HEK293 (cell line): ENCODE measurements around the gene UFL1.
A peak's percentile ranks its signal among the peaks of the same experiment; 100 is the strongest.

ENCODE experiments used
- CTCF ChIA-PET: fragments of 350-600 bp; formaldehyde crosslinking; extraction: SDS; loops from one replicate; lab custom pipeline; 2021; ENCODE audit warnings: antibody characterized with exemption; lab: Yijun Ruan, JAX
- POLR2A ChIA-PET: fragments of 300-600 bp; formaldehyde crosslinking; extraction: SDS; loops from one replicate; lab custom pipeline; 2020; ENCODE audit warnings: antibody characterized with exemption, inconsistent platforms; lab: Yijun Ruan, JAX
- H3K27ac ChIP-seq: fragments of 200-500 bp; sonication (Bioruptor generic); 2 replicates; pipeline ENCODE4 v1.5.1; 2014; ENCODE audit warnings: low read depth, low read length, control low read depth, inconsistent platforms; ENCODE audit errors: extremely low read depth
- H3K36me3 ChIP-seq, 2 experiments: fragments of 200-500 bp in 1 of 2; sonication (Bioruptor generic) in 1 of 2; 1 replicate in 1 of 2; 2 replicates in 1 of 2; pipeline ENCODE4 v1.5.1; 2014 to 2017; ENCODE audit warnings: inconsistent platforms in 2 of 2, low read length in 2 of 2; ENCODE audit not compliant: control insufficient read depth in 2 of 2, insufficient read depth in 1 of 2
- H3K4me1 ChIP-seq: fragments of 200-500 bp; sonication (Bioruptor generic); 2 replicates; pipeline ENCODE4 v1.5.1; 2014; ENCODE audit warnings: mild to moderate bottlenecking, low read length, inconsistent platforms; ENCODE audit not compliant: control insufficient read depth, insufficient read depth
- H3K4me3 ChIP-seq: 2 replicates; pipeline ENCODE4 v1.5.1; 2011; ENCODE audit warnings: low read depth, mild to moderate bottlenecking, control low read depth, low read length, moderate library complexity
- H3K9me3 ChIP-seq: fragments of 200-500 bp; sonication (Bioruptor generic); 2 replicates; pipeline ENCODE4 v1.5.1; 2014; ENCODE audit warnings: low read depth, low read length, inconsistent platforms; ENCODE audit not compliant: control insufficient read depth, insufficient read depth
- BCL11B ChIP-seq: fragments of 450-650 bp; formaldehyde crosslinking; IDR thresholded peaks from 2 replicates; pipeline ENCODE4 v1.5.1; 2016; ENCODE audit warnings: low read depth, missing biosample characterization, missing genetic modification characterization
- GLIS2 ChIP-seq: fragments of 450-650 bp; formaldehyde crosslinking; IDR thresholded peaks from 2 replicates; pipeline ENCODE4 v1.5.1; 2016; ENCODE audit warnings: missing biosample characterization, missing genetic modification characterization
- HOXA7 ChIP-seq: sonication (generic); formaldehyde crosslinking; IDR thresholded peaks from 2 replicates; pipeline ENCODE4 v1.8.1; 2022; ENCODE audit warnings: missing genetic modification reagents, borderline replicate concordance
- HOXD13 ChIP-seq: sonication (generic); formaldehyde crosslinking; IDR thresholded peaks from 2 replicates; pipeline ENCODE4 v1.8.0; 2022; ENCODE audit warnings: missing genetic modification reagents, borderline replicate concordance
- SETDB1 ChIP-seq: IDR thresholded peaks from one replicate; pipeline ENCODE4 v1.6.1; 2017; ENCODE audit warnings: mild to moderate bottlenecking, low read length, moderate library complexity, mixed read lengths; ENCODE audit not compliant: insufficient read length
- SP2 ChIP-seq: fragments of 450-650 bp; formaldehyde crosslinking; IDR thresholded peaks from 2 replicates; pipeline ENCODE4 v1.5.1; 2016; ENCODE audit warnings: missing biosample characterization, missing genetic modification characterization
- SP7 ChIP-seq: fragments of 450-650 bp; formaldehyde crosslinking; IDR thresholded peaks from 2 replicates; pipeline ENCODE4 v1.5.1; 2016; ENCODE audit warnings: missing biosample characterization, missing genetic modification characterization
- TRIM28 ChIP-seq: IDR thresholded peaks from 2 replicates; pipeline ENCODE4 v1.6.1; 2011; ENCODE audit warnings: low read length, control low read depth, borderline replicate concordance
- YY1 ChIP-seq: fragments of 450-650 bp; formaldehyde crosslinking; IDR thresholded peaks from 2 replicates; pipeline ENCODE4 v1.5.1; 2018; ENCODE audit warnings: missing biosample characterization, missing genetic modification characterization
- ZBTB20 ChIP-seq: fragments of 450-650 bp; formaldehyde crosslinking; IDR thresholded peaks from 2 replicates; pipeline ENCODE4 v1.5.1; 2016; ENCODE audit warnings: missing biosample characterization, missing genetic modification characterization
- ZFP41 ChIP-seq: fragments of 450-650 bp; formaldehyde crosslinking; IDR thresholded peaks from 2 replicates; pipeline ENCODE4 v1.5.1; 2016; ENCODE audit warnings: missing biosample characterization, missing genetic modification characterization, borderline replicate concordance
- ZNF132 ChIP-seq: fragments of 450-650 bp; formaldehyde crosslinking; IDR thresholded peaks from 2 replicates; pipeline ENCODE4 v1.5.1; 2017; ENCODE audit warnings: missing biosample characterization, missing genetic modification characterization, borderline replicate concordance
- ZNF155 ChIP-seq: fragments of 450-650 bp; formaldehyde crosslinking; IDR thresholded peaks from 2 replicates; pipeline ENCODE4 v1.5.1; 2016; ENCODE audit warnings: missing biosample characterization, missing genetic modification characterization
- ZNF341 ChIP-seq: fragments of 450-650 bp; formaldehyde crosslinking; IDR thresholded peaks from 2 replicates; pipeline ENCODE4; 2016; ENCODE audit warnings: low read depth, missing biosample characterization, missing genetic modification characterization
- ZNF391 ChIP-seq: fragments of 450-650 bp; formaldehyde crosslinking; IDR thresholded peaks from 2 replicates; pipeline ENCODE4 v1.5.1; 2016; ENCODE audit warnings: low read depth, missing biosample characterization, missing genetic modification characterization, borderline replicate concordance
- ZNF404 ChIP-seq: fragments of 450-650 bp; formaldehyde crosslinking; IDR thresholded peaks from 2 replicates; pipeline ENCODE4 v1.5.1; 2017; ENCODE audit warnings: missing biosample characterization, missing genetic modification characterization
- ZNF510 ChIP-seq: fragments of 450-650 bp; formaldehyde crosslinking; IDR thresholded peaks from 2 replicates; pipeline ENCODE4 v1.5.1; 2018; ENCODE audit warnings: mild to moderate bottlenecking, missing genetic modification characterization, missing biosample characterization; ENCODE audit not compliant: insufficient replicate concordance
- ZNF747 ChIP-seq: fragments of 450-650 bp; formaldehyde crosslinking; IDR thresholded peaks from 2 replicates; pipeline ENCODE4 v1.5.1; 2016; ENCODE audit warnings: missing biosample characterization, missing genetic modification characterization
- TF ChIP-seq, protein P1 (sequence below): fragments of 450-650 bp; formaldehyde crosslinking; IDR thresholded peaks from 2 replicates; pipeline ENCODE4 v1.5.1; 2017; ENCODE audit warnings: missing biosample characterization, missing genetic modification characterization
- TF ChIP-seq, protein P2 (sequence below): fragments of 450-650 bp; IDR thresholded peaks from 2 replicates; pipeline ENCODE4 v1.5.1; 2018; ENCODE audit warnings: missing biosample characterization, mild to moderate bottlenecking, missing genetic modification characterization
- TF ChIP-seq, protein P3 (sequence below): fragments of 450-650 bp; formaldehyde crosslinking; IDR thresholded peaks from 2 replicates; pipeline ENCODE4 v1.5.1; 2016; ENCODE audit warnings: missing biosample characterization, missing genetic modification characterization
- TF ChIP-seq, protein P4 (sequence below): fragments of 450-650 bp; formaldehyde crosslinking; IDR thresholded peaks from 2 replicates; pipeline ENCODE4 v1.5.1; 2016; ENCODE audit warnings: missing biosample characterization, missing genetic modification characterization
- TF ChIP-seq, protein P5 (sequence below): fragments of 450-650 bp; formaldehyde crosslinking; IDR thresholded peaks from 2 replicates; pipeline ENCODE4 v1.5.1; 2017; ENCODE audit warnings: missing biosample characterization, missing genetic modification characterization

UFL1 gene

DNA sequence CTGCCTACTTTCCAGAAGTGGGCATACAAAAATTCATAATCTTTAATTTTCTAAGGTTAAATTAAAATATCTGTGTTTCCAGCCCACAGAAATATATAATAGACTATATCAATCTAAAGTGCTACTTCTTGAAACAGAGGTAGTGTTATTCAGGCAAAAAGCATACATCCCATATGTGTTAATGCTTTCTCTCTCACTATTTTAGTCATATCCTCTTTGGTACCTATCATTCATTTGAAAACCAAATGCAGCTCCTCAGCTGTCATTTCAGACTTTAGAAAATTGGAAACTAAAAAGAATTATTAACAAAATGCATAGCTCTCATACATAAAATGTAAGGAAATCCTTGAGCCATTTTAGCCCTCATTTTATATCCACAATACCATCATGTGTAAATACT, 42.2 kb downstream of the UFL1 start (continued):
- TF ChIP-seq BCL11B (tag by site-specific recombination) (no peak), ZNF341 (no peak)

DNA sequence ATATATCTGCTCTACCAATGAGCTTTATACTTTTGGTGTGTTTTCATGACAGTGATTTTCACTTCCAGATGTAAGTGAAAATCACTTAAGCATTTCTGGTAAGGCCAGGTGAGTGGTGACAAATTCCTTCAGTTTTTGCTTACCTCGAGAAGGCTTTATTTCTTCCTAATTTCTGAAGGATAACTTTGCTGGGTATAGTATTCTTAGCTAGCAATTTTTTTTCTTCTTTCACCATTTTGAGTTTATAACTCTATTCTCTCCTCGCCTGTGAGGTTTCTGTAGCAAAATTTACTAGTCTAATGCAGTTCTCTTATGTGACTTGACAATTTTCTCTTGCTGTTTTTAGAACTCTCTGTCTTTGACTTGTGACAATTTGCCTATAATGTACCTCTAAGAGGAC, 48.4 kb downstream of the UFL1 start:
- ChIA-PET CTCF (interaction anchor here (0.6 kb wide), 1 partner anchor 23 kb away, joined by 4 read pairs; no protein-coding TSS in a partner anchor), POLR2A (no interaction called here)
- TF ChIP-seq ZNF747 (tag by site-specific recombination) (no peak), ZNF510 (tag by site-specific recombination) (peak; percentile 62), YY1 (tag by site-specific recombination) (no peak), SETDB1 (peak; percentile 87), ZNF404 (tag by site-specific recombination) (no peak), ZNF391 (tag by site-specific recombination) (no peak), TRIM28 (0 out of 2 replicates have a peak, but pooled peaks have one; percentile 31), HOXA7 (CRISPR knock-in tag) (no peak), ZNF155 (tag by site-specific recombination) (no peak), SP7 (tag by site-specific recombination) (no peak), ZBTB20 (tag by site-specific recombination) (no peak)
- TF ChIP-seq, protein P1, sequence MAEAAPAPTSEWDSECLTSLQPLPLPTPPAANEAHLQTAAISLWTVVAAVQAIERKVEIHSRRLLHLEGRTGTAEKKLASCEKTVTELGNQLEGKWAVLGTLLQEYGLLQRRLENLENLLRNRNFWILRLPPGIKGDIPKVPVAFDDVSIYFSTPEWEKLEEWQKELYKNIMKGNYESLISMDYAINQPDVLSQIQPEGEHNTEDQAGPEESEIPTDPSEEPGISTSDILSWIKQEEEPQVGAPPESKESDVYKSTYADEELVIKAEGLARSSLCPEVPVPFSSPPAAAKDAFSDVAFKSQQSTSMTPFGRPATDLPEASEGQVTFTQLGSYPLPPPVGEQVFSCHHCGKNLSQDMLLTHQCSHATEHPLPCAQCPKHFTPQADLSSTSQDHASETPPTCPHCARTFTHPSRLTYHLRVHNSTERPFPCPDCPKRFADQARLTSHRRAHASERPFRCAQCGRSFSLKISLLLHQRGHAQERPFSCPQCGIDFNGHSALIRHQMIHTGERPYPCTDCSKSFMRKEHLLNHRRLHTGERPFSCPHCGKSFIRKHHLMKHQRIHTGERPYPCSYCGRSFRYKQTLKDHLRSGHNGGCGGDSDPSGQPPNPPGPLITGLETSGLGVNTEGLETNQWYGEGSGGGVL = no peak
- TF ChIP-seq, protein P2, sequence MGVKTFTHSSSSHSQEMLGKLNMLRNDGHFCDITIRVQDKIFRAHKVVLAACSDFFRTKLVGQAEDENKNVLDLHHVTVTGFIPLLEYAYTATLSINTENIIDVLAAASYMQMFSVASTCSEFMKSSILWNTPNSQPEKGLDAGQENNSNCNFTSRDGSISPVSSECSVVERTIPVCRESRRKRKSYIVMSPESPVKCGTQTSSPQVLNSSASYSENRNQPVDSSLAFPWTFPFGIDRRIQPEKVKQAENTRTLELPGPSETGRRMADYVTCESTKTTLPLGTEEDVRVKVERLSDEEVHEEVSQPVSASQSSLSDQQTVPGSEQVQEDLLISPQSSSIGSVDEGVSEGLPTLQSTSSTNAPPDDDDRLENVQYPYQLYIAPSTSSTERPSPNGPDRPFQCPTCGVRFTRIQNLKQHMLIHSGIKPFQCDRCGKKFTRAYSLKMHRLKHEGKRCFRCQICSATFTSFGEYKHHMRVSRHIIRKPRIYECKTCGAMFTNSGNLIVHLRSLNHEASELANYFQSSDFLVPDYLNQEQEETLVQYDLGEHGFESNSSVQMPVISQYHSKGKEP (tag by site-specific recombination) = no peak
- TF ChIP-seq, protein P3, sequence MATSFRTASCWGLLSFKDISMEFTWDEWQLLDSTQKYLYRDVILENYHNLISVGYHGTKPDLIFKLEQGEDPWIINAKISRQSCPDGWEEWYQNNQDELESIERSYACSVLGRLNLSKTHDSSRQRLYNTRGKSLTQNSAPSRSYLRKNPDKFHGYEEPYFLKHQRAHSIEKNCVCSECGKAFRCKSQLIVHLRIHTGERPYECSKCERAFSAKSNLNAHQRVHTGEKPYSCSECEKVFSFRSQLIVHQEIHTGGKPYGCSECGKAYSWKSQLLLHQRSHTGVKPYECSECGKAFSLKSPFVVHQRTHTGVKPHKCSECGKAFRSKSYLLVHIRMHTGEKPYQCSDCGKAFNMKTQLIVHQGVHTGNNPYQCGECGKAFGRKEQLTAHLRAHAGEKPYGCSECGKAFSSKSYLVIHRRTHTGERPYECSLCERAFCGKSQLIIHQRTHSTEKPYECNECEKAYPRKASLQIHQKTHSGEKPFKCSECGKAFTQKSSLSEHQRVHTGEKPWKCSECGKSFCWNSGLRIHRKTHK (tag by site-specific recombination) = no peak
- Histone ChIP-seq H3K27ac (no peak overlapping the region), H3K4me3 (no peak overlapping the region), H3K36me3 (no peaks in the 10 kb centered on the region), H3K4me1 (no peaks in the 10 kb centered on the region), H3K9me3 (no peaks in the 10 kb centered on the region)

DNA sequence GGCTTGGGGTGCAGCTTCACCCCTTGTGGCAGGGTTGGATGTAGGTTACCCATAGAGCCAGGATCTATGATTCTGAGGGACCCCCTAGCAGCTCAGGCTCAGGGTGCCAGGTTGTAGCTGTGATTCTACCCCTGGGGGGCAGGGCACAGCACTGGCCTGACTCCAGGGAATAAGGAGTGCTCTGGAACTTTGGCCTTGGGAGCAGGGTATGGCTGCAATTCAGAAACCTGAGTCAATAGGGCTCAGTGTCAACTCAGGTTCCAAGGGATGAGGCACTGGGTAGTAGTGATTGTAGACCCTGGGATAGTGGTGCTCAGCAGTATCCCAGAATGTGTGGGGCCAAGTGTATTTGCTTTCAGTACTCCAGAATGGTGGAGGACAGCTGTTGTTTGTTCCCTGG, 49.9 kb downstream of the UFL1 start:
- Histone ChIP-seq H3K4me1 (no peaks in the 10 kb centered on the region), H3K27ac (no peak overlapping the region), H3K9me3 (no peaks in the 10 kb centered on the region), H3K36me3 (no peaks in the 10 kb centered on the region), H3K4me3 (no peak overlapping the region)
- ChIA-PET POLR2A (no interaction called here), CTCF (no interaction called here)
- TF ChIP-seq SP2 (tag by site-specific recombination) (no peak), ZFP41 (tag by site-specific recombination) (no peak), GLIS2 (no peak), ZNF132 (tag by site-specific recombination) (no peak), TRIM28 (no peak), HOXD13 (no peak), YY1 (tag by site-specific recombination) (no peak)
- TF ChIP-seq, protein P4, sequence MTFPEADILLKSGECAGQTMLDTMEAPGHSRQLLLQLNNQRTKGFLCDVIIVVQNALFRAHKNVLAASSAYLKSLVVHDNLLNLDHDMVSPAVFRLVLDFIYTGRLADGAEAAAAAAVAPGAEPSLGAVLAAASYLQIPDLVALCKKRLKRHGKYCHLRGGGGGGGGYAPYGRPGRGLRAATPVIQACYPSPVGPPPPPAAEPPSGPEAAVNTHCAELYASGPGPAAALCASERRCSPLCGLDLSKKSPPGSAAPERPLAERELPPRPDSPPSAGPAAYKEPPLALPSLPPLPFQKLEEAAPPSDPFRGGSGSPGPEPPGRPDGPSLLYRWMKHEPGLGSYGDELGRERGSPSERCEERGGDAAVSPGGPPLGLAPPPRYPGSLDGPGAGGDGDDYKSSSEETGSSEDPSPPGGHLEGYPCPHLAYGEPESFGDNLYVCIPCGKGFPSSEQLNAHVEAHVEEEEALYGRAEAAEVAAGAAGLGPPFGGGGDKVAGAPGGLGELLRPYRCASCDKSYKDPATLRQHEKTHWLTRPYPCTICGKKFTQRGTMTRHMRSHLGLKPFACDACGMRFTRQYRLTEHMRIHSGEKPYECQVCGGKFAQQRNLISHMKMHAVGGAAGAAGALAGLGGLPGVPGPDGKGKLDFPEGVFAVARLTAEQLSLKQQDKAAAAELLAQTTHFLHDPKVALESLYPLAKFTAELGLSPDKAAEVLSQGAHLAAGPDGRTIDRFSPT (tag by site-specific recombination) = no peak
- TF ChIP-seq, protein P5, sequence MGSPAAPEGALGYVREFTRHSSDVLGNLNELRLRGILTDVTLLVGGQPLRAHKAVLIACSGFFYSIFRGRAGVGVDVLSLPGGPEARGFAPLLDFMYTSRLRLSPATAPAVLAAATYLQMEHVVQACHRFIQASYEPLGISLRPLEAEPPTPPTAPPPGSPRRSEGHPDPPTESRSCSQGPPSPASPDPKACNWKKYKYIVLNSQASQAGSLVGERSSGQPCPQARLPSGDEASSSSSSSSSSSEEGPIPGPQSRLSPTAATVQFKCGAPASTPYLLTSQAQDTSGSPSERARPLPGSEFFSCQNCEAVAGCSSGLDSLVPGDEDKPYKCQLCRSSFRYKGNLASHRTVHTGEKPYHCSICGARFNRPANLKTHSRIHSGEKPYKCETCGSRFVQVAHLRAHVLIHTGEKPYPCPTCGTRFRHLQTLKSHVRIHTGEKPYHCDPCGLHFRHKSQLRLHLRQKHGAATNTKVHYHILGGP (tag by site-specific recombination) = no peak
